ENCODE results near the gene JPH3.

Gene JPH3

DNA sequence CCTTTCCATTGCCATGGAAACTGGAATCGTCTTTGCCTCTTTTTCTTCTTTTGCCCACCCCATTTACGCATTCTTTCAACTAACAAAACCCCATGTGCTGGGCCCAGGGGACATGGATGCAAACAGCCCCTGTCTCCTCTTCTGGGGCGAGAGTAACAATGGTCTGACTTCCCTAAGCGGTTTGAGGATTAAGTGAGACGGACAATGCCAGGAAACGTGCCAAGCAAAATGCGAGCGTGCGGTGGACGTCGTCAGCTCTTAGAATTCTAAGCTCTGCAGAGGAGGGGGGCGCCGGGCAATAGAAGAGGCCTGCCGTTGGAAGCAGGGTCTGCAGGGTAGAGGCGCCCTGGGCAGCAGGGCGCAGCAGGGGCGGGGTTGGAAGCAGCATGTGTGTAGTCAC is 42.4 kb upstream of the JPH3 start:
- TF ChIP-seq, protein P1, sequence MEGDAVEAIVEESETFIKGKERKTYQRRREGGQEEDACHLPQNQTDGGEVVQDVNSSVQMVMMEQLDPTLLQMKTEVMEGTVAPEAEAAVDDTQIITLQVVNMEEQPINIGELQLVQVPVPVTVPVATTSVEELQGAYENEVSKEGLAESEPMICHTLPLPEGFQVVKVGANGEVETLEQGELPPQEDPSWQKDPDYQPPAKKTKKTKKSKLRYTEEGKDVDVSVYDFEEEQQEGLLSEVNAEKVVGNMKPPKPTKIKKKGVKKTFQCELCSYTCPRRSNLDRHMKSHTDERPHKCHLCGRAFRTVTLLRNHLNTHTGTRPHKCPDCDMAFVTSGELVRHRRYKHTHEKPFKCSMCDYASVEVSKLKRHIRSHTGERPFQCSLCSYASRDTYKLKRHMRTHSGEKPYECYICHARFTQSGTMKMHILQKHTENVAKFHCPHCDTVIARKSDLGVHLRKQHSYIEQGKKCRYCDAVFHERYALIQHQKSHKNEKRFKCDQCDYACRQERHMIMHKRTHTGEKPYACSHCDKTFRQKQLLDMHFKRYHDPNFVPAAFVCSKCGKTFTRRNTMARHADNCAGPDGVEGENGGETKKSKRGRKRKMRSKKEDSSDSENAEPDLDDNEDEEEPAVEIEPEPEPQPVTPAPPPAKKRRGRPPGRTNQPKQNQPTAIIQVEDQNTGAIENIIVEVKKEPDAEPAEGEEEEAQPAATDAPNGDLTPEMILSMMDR (IDR thresholded peaks at IDR 0.05; ENCODE audit: low read depth, low read length): no peak
- H3K4me3 ChIP-seq (ENCODE audit: low read depth, low read length): no peak overlapping the region

DNA sequence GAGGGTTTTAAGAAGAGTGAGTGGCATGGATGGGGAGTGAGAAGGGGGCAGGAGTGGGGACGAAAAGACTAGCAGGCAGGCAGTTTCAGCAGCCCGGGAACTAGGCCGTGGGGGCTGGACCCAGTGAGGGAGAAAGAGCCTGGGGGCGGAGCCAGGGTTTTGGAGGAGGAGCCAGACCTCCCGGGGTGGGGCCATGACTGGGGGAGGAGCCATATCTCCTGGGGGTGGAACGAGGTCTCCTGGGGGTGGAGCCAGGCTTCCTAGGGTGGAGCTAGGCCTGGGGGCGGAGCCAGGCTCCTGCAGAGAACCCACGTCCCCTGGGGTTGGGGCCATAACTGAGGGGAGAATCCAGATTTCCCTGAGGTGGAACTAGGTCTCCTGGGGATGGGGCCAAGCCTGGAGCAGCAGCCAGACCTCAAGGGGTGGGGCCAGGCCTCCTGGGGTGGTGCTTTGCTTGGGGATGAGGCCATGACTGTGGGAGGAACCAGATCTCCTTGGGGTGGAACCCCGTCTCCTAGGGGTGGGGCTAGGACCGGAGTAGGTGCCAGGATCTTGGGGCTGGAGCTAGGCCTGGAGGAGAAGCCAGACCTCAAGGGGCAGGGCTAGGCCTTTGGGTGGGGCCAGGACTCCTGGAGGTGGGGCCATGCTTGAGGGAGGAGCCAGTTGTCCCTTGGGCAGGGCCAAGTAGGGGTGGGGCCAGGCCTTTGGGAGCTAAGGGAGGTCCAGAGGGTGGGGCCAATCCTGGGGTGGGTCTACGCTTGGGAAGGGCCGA is 41.7 kb upstream of the JPH3 start:
- no peak overlapping the region for H3K4me3 ChIP-seq (ENCODE audit: low read depth, low read length)
- TF ChIP-seq, protein P1 (IDR thresholded peaks at IDR 0.05; ENCODE audit: low read depth, low read length): no peak

DNA sequence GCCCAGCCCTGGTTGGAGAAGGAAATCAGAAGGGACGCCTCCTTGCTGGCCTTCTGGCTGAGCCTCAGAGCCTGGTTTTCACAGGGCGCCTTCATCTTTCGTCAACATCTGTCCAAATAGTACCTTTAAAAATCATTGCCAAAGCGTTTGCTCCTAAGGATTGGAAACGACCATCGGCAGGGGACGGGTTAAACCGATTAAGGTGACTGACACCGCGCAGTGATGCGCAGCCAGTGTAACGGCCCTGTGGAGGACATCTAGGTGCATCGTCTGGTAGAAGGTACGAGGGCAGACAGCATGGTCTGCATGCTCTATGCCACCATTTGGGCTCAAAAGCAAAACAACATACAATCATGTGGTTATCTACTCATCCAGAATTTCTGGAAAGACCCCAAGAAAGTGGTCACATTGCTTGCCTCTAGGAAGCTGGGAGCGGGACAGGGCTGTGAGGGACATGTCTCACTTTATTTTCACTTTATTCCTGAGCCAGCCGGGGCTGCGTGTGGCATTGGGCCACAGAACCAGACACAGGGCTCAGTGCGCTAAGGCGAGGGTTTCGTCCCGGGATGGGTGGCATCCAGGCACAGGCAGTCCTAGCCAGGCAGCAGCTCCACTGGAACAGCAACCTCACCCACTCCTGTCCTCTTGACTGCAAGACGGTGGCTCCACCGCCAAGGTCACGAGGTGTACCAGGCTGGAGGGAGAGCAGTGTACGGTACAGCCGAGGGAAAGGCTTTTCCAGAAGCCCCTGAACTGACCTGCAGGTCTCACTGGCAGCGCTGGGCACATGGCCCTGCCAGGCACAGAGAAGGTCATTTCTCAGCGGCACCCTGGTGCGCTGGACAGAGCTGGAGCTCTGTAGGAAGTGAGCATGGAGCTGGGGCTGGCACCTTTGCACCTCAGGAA is 40.9 kb upstream of the JPH3 start:
- TF ChIP-seq, protein P1 (IDR thresholded peaks at IDR 0.05; ENCODE audit: low read depth, low read length): no peak
- H3K4me3 ChIP-seq (ENCODE audit: low read depth, low read length): no peak overlapping the region

DNA sequence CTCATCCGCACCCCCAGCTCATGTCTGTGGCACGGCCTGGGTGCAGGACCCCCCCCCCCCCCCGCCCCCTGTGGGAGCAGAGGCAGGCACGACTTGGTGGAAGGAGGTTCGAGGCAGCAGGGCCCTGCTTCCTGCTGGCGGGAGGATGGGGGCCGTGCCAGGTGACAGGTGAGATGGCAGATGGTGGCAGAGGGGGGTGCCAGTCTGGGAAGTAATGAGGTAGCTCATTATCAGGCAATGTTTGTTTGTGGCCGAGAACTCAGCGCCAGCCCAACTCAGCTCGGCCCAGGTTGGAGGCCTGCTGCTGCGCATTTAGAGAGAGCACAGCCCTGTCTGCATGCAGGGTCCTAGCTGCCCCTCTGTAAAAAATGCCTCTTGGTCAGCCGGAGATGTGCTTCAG is 40.1 kb upstream of the JPH3 start:
- TF ChIP-seq, protein P1 (IDR thresholded peaks at IDR 0.05; ENCODE audit: low read depth, low read length): no peak

DNA sequence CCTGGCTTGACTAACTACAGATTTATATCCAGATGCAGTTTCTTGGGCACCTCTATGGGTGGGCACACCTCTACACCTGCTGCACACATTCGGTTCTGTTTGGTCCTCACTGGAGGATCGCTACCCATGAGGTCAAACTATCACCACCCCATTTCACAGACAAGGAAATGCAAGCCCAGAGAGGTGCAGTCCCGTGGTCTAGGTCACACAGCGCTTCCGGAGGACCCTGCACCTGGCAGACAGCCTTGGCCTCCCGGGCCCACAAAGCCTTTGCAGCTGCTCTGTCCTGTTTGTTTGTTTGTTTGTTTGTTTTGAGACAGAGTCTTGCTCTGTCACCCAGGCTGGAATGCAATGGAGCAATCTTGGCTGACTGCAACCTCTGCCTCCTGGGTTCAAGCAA is 39.3 kb upstream of the JPH3 start:
- H3K4me3 ChIP-seq (ENCODE audit: low read depth, low read length): no peak overlapping the region
- TF ChIP-seq, protein P1 (IDR thresholded peaks at IDR 0.05; ENCODE audit: low read depth, low read length): no peak

More for the DNA sequence above, 40.1 kb upstream of the JPH3 start:
- no peak overlapping the region for H3K4me3 ChIP-seq (ENCODE audit: low read depth, low read length)

DNA sequence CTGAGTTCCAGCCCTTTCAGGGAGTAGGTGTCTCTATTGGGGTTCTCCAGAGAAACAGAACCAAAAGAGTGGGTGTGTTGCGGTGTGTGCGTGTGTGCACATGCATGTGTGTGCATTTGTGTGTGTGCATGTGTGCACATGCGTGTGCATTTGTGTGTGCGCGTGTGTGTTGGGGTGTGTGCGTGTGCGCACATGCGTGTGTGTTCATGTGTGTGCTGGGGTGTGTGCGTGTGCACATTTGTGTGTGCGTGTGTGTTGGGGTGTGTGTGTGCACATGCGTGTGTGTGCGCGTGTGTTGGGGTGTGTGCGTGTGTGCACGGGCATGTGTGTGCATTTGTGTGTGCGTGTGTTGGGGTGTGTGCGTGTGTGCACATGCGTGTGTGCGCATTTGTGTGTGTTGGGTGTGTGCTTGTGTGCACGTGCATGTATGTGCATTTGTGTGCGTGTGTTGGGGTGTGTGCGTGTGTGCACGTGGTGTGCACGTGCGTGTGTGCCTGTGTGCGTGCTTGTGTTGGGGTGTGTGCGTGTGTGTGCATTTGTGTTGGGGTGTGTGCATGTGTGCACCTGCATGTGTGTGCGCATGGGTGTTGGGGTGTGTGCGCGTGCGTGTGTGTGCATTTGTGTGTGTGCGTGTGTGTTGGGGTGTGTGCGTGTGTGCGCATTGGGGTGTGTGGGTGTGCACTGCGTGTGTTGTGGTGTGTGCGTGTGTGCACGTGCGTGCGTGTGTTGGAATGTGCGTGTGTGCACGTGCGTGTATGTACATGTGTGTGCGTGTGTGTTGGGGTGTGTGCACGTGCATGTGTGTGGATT is 38.4 kb upstream of the JPH3 start:
- no peak overlapping the region for H3K4me3 ChIP-seq (ENCODE audit: low read depth, low read length)
- TF ChIP-seq, protein P1 (IDR thresholded peaks at IDR 0.05; ENCODE audit: low read depth, low read length): no peak
